Testis (tissue), 2 donors: ENCODE measurements around the gene TNN.

Source experiments
- CTCF ChIP-seq, 3 experiments: fragments of 450-650 bp in 2 of 3; fragments of 200-600 bp in 1 of 3; sonication (generic) in 1 of 3; IDR thresholded peaks; one replicate each; pipeline ENCODE4 v1.5.1; 2016 to 2019; ENCODE audit warnings: antibody characterized with exemption in 3 of 3, mild to moderate bottlenecking in 2 of 3, moderate library complexity in 1 of 3
- POLR2A ChIP-seq: fragments of 450-650 bp; IDR thresholded peaks from one replicate; pipeline ENCODE4 v1.6.1; 2017; ENCODE audit warnings: antibody characterized with exemption, mild to moderate bottlenecking, moderate library complexity

- TF ChIP-seq CTCF (IDR thresholded peaks at IDR 0.05) = no peak
- no peak for TF ChIP-seq POLR2A
Observed at GRCh38 chr1:175148068-175148467, 80.4 kb downstream of the TNN start.
